ENCODE measurements around the gene MEX3A.
"Not testable (repeated sequence)": the region's sequence is repeated elsewhere in the genome, so short reads cannot be mapped to it uniquely, and the experiment has no call there.

MEX3A gene

DNA sequence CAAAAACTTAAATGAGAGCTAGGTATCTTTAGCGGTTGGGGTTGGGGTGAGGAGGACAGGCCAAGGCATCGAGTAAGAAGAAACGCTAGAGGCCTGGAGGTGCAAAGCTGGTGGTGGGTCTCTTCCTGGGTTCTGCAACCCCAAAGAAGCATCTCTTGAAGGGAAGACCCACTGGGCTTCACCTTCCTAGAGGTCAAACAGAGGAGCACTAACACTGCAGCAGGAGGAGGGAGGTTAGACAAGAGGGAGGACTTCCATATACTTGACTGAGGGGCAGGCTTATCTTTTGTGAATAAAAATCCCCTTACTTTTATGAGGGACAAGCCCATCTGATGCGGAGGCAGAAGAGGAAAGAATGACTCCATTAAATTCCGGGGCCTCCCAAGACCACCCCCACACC, 2.5 kb downstream of the MEX3A start:
- DNase-seq (ENCODE audit: low read depth in 3 of 3): no peak

DNA sequence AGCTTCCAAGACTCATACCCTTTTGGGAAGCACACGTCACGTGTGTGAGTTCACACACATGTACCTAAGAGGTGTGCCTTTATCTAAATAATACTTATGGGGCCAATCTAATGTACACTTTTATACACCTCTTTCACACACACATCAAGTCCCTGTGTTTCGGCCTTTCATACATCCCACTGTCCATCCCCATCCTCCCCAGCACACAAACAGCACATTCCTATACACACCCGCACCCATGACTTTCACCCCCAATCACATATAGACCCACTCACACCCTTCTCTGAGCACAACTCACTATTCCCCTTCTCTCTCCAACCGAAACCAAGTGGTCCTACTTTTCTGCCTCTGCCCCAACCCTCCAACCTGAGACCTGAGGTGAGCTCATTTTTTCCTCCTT, 3.5 kb downstream of the MEX3A start:
- no peak for DNase-seq (ENCODE audit: low read depth in 3 of 3)

DNA sequence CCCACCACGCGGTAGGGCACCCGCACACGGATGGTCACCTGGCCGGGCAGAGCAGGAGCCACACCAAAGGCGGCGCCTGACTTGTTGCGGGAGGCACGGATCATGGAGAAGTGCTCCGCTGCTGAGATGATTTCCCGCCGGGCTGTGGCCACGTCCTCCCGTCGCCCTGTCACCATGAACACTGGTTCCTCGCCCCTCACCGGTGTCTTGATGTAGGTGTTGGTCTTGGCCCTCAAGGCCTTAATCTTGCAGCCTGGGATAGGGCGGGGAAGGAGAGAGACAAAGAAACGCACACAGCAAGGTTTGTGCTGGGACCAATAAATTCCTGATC, 4.9 kb downstream of the MEX3A start:
- no peak for DNase-seq (ENCODE audit: low read depth in 3 of 3)

DNA sequence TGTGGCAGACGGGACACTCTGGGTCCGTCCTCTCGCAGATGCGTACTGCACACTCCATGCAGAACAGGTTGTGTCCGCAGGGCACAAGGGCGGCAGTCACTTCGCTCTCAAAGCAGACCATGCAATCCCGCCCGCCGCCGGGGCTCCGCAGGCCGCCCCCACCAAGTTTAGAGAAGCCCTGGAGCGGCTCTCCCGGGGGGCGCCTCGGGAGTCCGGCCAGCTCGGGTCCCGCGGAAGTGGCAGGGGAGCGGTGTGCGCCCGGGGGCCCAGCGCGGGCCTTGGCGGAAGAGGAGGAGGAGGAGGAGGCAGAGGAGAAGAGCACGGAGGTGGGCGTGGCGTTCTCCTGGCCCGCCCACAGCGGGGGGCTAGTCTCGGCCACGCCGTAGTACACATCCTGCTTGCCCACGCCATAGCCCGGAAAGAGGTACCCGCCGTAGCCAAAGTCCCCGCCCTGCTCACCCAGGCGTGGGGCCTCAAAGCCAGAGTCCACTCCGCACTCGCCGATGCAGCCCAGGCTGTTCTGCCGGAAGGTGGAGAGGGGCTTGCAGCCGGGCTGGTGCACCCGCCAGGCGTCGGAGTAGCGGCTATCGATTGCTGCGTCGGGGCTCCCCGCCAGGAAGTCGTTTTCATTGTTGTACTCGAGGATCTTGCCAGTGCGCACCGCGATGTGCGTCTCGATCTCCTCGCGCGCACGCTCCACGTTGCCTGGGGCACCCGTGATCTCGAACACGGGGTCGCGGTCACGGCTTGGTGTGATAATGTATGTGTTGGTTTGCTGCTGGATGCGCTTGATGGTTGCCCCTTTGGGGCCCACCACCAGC, 5.4 kb downstream of the MEX3A start:
- DNase-seq (ENCODE audit: low read depth in 3 of 3): no peak

DNA sequence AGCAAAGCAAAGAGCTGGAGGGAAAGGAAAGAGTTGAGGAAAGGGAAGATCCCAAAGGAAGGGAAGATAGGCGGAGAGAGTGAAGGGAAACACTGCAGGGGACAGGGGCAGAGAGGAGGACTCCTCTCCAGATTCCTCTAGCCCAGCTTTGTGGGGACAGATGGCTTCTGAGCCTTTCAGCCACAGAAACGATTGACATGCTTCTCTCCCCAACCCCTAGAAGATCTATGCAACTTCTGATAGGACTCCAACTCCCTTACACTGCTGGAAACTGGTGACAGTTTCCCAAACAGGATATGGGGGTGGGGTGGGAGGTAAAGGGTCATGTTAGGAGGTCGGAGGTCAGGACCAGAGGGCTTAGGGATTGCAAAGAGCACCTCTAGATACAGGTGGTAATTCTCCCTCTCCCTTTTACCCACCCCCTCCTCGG, 6.5 kb downstream of the MEX3A start:
- DNase-seq (ENCODE audit: low read depth in 3 of 3): no peak

DNA sequence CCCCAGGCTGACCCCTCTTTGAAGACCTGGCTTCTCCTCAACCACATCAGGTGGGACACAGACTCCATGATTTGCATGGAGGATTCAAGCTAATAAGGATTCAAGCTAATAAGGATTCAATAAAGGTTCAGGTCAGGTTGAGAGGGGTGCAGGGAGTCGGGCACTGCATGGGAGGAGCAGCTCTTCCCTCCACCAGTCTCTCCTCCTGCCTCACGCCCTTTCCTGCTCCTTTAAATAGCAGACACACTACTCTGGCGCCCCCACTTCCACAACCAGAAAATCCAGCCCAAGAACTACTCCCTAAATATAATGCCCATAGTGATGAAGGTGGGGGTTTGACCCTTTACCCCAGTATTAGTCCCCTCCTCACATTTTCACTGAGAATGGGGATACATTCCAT, 7.1 kb downstream of the MEX3A start:
- no peak for DNase-seq (ENCODE audit: low read depth in 3 of 3)

DNA sequence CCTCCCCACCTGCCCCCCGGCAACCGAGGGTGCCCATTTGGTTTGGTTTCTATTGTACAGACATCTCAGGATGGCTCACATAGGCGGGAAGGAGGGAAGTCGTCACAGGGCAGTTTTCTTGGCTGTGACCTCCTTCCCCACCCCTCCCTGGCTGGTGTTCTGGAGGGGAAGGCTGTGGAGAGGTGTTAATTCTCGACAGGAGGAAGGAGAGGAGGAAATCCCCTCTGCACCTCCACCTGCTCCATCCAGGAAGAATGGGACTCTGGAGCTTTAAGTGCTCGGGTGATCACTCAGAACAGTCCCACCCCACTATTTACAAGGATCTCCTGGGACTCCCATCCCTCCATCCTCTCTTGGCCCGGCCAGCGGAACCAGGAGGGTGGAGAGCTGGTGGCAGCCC, 7.6 kb downstream of the MEX3A start:
- no peak for DNase-seq (ENCODE audit: low read depth in 3 of 3)

DNA sequence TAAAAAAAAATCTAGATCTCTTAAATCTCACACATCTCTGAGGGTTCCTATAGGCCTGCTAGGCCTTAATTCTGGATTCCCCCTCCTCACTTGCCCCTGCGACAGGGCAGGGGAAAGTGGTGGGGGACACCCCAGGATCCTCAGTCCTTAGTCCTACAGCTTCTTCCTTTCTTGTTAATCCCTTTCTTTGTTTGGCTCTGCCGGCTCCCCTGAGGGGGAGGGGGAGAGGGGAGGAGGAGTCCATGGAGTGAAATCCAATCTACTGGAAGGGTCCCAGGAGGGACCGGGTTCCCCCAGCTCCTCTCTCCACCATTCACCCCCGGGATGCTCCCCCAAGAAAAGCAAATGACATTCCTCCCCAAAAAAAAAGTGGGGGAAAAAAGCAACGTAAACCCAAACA, 8.5 kb downstream of the MEX3A start:
- DNase-seq (ENCODE audit: low read depth in 3 of 3): no peak

DNA sequence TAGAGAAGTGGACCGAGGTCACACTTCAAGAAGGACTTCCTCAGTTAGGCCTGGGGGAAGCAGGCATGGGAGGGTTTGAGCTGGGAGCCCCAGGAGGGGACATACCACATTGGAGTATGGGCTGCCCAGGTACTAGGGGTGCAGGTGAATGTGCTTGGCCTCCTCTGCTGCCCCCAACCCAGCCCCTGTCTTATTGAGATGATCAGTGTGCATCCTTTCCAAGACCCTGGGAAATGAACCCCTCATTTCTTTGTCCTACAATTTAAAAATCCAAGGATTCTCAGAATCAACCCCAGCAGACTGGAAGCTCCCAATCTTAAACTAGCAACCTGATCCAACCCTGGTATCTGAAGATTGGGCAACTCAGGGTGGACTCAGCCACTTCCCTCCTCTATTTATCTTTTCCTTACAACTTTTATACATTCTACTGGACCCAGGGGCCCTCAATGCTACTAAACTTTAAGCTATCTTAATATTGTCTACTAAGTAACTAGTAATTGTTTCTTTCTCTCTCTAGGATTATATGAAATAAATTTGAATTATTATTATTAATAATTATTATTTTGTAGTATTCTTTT, 9.1 kb downstream of the MEX3A start:
- no peak for DNase-seq (ENCODE audit: low read depth in 3 of 3)

DNA sequence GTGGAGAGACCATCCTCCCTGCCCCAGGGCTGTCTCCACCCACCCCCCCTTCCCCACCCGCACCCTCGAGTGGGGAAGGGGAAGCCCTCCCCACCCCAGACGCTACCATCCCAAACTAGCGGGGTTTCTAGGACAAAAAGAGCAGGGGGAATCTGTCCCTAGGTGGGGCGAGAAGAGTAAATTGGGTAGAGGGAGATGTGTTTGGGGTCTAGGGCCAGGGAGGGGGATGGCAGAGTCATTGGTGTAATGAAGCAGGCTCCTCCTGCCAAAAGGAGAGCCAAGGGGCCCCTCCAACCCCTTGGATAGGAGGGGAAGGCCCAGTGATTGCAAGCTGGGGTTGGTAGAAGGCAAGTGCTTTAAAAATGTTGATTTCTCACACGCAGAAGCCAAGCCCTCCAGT, 10.0 kb downstream of the MEX3A start:
- DNase-seq (ENCODE audit: low read depth in 3 of 3): no peak

DNA sequence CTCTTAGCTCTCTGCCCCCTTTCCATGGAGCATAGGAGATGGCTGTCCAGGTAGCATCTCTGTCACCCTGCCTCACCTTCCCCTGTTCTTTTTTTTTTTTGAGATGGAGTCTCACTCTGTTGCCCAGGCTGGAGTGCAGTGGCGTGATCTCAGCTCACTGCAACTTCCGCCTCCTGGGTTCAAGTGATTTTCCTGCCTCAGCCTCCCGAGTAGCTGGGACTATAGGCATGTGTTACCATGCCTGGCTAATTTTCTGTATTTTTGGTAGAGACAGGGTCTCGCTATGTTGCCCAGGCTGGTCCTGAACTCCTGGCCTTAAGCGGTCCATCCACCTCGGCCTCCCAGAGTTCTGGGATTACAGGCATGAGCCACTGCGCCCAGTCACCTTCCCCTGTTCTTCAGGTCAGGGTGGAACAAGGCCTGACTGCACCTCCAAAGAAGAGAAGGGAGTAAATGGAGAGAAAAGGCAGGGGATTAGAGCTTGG, 10.9 kb downstream of the MEX3A start:
- DNase-seq (ENCODE audit: low read depth in 3 of 3): not testable (repeated sequence)

DNA sequence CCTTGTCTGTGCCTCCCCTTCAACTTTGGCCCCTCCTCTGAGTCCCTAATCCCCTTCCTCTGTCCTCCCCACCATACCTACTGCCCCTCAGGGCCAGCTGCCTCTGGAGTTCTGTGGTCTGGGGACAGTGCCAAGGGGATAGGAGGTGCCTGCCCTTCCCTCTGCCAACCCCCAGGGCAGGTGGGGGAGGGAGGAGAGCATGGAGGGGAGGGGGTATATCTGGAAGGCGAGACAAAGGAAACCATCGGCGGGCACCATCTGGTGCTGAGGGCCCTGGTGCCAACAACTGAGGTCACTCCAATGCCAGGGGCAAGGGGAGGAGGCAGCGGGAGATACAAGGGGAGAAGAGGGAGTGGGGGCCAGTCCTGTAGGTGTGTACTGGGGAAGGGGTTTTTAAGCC, 11.7 kb downstream of the MEX3A start:
- no peak for DNase-seq (ENCODE audit: low read depth in 3 of 3)

DNA sequence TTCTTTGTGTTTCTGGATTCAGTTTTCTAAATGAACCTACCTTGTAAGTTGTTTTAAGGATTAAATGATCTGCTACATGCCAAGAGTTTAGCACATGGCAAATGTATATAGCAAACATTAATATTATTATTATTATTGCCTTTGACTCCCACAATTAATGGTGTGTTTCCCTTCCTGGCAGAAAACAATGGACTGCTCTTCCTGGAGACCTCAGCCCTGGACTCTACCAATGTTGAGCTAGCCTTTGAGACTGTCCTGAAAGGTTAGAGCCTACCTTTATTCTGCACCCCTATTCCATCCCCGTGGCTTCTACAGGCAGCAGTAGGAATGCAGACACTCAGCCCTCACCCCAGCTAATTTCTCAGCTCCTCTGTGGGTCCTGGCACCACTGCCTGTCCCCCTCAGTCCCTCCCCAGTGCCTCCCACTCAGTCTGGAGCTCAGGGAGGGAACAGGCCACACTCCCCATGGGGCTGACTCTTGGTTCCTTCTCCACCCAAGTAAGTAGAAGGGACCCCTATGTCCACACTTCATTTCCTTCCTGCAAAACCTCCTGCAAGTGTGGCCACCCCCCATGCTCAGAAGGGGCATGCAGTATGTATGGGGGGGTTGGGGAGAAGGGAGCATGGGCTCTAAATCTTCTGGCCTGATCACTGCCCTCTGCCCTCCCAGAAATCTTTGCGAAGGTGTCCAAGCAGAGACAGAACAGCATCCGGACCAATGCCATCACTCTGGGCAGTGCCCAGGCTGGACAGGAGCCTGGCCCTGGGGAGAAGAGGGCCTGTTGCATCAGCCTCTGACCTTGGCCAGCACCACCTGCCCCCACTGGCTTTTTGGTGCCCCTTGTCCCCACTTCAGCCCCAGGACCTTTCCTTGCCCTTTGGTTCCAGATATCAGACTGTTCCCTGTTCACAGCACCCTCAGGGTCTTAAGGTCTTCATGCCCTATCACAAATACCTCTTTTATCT, 12.5 kb downstream of the MEX3A start:
- no peak for DNase-seq (ENCODE audit: low read depth in 3 of 3)

DNA sequence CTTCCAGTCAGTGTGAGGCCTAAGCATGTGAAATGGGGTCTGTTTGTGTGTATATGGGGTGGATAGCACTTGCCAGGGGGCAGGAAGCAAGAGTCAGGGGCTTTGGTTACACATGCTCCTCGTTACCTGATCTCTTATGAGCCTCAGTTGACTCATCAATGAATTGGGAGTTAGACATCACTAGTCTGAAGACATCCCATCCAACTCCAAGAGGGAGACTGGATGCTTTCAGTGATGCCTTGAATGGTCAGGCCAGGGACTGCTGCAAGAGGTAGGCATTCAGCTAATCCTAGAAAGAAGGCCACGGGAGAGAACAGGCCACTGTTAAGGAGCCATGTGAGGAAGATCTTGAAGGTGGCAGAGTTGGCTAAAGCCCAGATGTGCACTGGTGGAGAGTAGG, 15.0 kb downstream of the MEX3A start:
- DNase-seq (ENCODE audit: low read depth in 3 of 3): no peak

DNA sequence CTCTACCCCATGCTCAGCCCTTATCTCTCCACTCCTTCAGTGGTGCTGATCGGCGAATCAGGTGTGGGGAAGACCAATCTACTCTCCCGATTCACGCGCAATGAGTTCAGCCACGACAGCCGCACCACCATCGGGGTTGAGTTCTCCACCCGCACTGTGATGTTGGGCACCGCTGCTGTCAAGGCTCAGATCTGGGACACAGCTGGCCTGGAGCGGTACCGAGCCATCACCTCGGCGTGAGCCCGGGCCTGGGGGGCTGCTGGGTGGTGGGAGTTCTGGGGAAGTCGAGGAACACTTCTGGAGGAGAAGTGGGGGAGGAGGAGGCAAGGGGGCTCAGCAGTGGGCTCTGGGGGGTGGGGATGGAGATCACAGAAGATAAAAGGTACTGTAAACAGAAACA, 16.4 kb downstream of the MEX3A start:
- no peak for DNase-seq (ENCODE audit: low read depth in 3 of 3)

DNA sequence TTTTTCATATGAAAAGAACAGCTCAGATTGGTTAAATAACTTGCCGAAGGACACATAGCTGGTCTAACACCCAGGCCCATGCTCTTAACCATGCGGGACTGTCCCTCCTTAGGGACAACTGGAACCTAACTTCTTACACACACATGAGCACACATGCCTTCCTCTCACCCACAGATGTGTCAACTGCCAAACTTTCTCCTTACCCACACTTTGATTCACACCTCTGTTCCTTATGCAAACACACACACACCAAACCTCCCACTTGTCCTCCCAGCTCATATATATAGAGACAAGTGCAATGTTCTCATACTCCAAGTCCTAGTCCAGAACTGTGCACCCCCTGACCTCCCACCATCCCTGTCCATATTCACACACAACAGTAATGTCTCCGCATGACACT, 17.1 kb downstream of the MEX3A start:
- DNase-seq (ENCODE audit: low read depth in 3 of 3): no peak

DNA sequence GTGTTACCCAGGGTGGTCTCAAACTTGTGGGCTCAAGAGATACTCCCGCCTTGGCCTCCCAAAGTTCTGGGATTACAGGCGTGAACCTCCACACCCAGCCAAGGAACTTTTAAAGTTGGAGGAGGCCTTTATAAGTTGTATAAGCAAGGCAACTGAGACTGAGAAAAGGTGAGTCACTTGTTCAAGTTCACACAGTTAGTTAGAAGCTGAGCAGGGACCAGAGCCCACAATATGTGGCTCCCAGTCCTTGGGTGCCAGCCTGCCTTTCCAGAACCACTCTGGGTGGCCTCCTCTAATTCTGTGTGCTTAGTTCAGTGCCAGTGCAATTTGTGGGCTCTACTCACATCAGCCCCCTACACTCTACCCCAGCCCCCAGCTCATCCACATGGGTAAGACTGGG, 17.6 kb downstream of the MEX3A start:
- DNase-seq (ENCODE audit: low read depth in 3 of 3): no peak

DNA sequence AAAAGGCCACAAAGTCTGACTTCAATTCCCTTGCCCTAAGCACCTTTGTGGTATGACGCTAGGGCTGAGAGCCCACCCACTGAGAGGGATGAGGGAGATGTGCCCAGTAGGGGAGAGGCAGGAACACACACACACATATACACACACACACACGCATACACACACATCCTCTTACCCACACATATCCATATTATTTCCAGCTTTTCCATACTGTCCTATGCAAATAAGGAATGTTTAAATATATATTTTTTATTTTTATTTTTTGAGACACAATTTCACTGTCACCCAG, 18.3 kb downstream of the MEX3A start:
- DNase-seq (ENCODE audit: low read depth in 3 of 3): no peak

DNA sequence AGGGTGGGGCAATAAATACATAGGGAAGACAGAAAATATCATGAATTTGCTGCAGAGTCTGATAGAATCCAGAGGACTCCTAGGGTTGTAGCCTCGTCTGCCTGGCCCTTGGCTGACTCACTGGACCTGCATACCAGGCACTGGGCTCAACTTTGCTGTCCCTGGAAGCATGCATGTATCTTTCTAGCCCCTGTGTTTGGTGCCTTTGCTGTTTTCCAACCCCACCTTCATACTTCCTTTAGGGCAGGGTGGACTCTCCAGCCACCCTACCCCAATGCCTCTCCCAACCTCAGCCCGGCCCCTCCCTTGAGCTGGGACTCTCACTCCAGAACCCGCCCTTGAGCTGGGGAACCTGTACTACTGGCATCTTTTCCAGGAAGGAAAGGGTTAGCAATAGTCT, 20.1 kb downstream of the MEX3A start:
- no peak for DNase-seq (ENCODE audit: low read depth in 3 of 3)

DNA sequence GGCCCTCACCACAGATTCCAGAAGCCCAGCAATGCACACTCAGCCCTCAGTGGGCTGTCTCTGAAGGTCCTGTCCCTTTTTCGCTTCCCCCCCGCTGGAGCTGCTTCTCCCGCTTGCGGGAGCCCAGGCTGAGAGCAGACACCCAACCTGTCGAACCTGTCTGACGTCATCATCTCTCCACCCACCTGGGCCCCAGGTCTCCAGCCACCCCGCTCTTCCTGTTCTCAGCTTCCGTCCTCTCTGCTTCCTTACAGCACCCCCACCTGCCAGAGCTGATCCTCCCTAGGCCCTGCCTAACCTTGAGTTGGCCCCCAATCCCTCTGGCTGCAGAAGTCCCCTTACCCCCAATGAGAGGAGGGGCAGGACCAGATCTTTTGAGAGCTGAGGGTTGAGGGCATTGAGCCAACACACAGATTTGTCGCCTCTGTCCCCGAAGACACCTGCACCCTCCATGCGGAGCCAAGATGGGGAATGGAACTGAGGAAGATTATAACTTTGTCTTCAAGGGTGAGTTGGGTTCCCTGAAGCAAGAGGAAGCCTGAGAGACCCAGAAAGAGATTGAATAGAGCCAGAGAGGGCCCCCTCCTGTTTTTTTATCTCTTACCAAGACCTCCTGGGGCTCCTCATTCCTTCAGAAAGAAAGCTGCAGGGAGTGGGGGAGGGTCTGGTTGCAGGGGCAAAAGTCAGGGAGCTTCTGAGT, 21.2 kb downstream of the MEX3A start, which contains the start of gene RAB25:
RAB25 (plus strand) TSS at position 224 of the 700 bp plus-strand sequence; CDS start at position 465, 241 bp downstream.
- no peak for DNase-seq (ENCODE audit: low read depth in 3 of 3)

DNA sequence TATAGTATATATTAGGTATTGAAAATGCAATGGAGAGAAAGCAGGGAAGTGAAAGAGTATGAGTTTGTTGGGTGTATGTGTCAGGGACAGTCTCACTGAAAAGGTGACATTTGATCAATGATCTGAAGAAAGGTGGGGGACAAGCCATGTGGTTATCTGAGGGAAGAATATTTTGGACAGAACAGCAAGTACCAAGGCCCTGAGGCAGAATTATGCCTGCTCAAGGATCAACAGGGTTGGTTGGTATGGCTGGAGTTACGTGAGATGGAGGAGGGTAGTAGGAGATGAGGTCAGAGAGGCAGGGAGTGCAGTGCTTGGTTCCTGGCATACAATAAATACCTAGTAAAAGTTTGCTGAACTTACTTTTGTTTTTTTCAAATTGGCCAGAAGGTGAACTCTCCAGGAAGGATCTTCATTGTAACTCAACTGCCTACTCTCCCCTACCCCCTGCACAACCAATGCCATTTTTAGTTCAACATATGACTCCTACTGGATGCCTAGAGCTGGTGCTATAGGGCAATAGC, 25.9 kb downstream of the MEX3A start:
- DNase-seq (ENCODE audit: low read depth in 3 of 3): no peak
